OCI-LY3 (cell line): ENCODE measurements around the gene FN1.

Experiments
- EZH2phosphoT487 ChIP-seq: fragments of 200-600 bp; shearing (Covaris generic); IDR thresholded peaks from 2 replicates; pipeline ENCODE4 v1.6.1; 2018; ENCODE audit warnings: antibody characterized with exemption, mixed run types, low read depth
- TF ChIP-seq, protein P1 (sequence below): fragments of 200-600, 300-600 bp; sonication (generic); IDR thresholded peaks from 2 replicates; pipeline ENCODE4 v1.5.1; 2014; ENCODE audit warnings: antibody characterized with exemption, low read length, low read depth

DNA sequence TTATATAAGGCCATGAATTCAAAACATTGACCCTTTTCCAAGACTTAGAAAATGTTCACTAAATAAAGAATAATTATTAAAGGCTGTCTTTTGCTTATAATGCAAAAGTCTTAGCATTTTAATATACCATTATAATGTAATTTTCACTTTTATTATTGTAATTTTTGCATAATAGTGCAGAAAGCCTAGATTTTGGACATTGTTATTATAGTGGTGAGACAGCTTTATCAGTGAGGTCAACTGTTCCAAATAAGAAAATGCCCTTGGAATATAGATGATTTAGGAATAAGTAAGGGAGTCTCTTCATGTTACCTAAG is 67.4 kb downstream of the FN1 start:
- TF ChIP-seq, protein P1, sequence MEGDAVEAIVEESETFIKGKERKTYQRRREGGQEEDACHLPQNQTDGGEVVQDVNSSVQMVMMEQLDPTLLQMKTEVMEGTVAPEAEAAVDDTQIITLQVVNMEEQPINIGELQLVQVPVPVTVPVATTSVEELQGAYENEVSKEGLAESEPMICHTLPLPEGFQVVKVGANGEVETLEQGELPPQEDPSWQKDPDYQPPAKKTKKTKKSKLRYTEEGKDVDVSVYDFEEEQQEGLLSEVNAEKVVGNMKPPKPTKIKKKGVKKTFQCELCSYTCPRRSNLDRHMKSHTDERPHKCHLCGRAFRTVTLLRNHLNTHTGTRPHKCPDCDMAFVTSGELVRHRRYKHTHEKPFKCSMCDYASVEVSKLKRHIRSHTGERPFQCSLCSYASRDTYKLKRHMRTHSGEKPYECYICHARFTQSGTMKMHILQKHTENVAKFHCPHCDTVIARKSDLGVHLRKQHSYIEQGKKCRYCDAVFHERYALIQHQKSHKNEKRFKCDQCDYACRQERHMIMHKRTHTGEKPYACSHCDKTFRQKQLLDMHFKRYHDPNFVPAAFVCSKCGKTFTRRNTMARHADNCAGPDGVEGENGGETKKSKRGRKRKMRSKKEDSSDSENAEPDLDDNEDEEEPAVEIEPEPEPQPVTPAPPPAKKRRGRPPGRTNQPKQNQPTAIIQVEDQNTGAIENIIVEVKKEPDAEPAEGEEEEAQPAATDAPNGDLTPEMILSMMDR: no peak
- TF ChIP-seq EZH2phosphoT487: no peak
